ENCODE measurements around the gene MAPK7.

The MAPK7 gene

DNA sequence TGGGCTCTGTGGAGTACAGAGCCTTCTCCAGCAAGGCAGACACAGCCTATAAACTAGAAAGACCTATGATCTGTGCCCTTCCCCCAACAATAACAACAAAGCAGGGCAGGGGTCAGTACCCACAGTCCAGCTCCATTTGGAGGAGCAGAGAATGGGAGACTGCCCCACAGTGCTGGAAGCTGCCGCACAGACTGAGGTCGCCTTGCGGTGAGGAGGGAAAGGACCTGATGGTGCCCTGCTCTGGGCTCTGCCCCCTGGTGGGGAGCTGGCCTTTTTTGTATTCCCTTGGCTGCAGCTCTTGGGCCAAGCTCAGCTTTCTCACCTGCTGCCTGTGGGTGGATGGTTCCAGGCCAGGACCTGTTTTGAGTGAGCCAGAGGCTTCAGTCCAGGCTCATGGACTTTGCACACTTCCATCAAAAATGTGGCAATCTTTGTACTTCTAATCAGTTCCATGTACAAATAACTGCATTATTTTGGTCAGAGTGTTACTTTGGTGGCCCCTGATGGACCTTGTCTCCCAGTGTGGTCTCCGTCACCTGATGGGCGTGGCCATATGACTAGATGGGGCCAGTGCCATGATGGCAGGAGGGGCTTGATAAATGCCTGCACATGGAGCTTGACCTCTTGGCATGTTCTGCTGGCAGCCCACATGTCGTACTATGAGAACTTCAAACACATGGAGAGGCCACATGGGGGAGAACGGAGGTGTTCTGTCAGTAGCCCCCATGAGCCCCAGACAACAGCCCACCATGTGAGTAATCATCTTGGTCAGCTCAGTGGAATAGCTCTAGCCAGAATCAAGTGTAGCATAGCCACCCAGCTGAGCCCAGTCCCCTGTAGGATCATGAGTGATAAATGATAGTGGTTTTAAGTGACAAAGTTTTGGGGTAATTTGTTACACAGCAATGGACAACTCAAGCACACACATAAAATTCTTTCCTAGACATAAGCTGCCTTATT lies 40.0 kb upstream of the MAPK7 start:
- H3K9ac ChIP-seq (ENCODE audit: low read length) = no peak overlapping the region
- no peaks in the 10 kb centered on the region for H3K27me3 ChIP-seq (ENCODE audit: low read length)
- H3K9me3 ChIP-seq (ENCODE audit: insufficient read depth, low read length) = no peaks in the 10 kb centered on the region
- H3K27ac ChIP-seq (ENCODE audit: low read depth, low read length) = no peak overlapping the region
- H3K36me3 ChIP-seq (ENCODE audit: low read length) = no peaks in the 10 kb centered on the region
- H3K79me2 ChIP-seq (ENCODE audit: insufficient read depth, low read length) = no peaks in the 10 kb centered on the region
- no peak overlapping the region for H3K4me3 ChIP-seq (ENCODE audit: insufficient read depth, low read length, poor library complexity, severe bottlenecking)
- H3K9me2 ChIP-seq (replicated peaks; ENCODE audit: insufficient read depth, low read length) = no peaks in the 10 kb centered on the region
- H2AFZ ChIP-seq (ENCODE audit: low read depth, low read length, severe bottlenecking) = no peak overlapping the region
- H4K20me1 ChIP-seq (ENCODE audit: low read depth, low read length) = no peaks in the 10 kb centered on the region
- H3F3A ChIP-seq (ENCODE audit: insufficient read depth) = no peaks in the 10 kb centered on the region
- H3K4me2 ChIP-seq (ENCODE audit: low read depth, low read length, poor library complexity, severe bottlenecking) = no peak overlapping the region
- TF ChIP-seq EZH2phosphoT487 (conservative IDR thresholded peaks at IDR 0.05; ENCODE audit: low read length) = no peak
- peak; percentile 60 for TF ChIP-seq CTCF (IDR thresholded peaks at IDR 0.05; ENCODE audit: insufficient read depth, low read length, poor library complexity, severe bottlenecking)

DNA sequence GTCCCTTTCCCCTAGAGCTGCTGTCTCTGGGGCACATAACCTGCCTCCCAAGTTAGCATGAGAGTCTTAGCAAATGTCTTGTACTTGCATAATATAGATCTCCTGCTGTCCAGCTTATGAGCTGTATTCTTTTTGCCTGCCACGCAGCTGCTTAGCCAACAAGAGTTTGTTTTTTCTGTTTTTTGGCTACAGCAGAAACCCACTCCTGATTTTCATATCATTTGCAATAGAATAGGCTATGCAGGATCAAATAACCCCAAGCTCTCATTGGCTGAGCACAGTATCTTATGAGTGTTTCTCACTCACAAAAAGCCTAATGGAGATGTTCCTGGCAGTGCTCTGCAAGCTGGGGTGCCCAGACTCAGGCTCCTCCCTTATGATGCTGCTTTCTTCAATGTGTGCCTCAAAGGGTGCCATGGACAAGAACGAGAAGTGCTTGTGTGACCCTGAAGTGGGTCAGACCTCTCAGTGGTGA lies 38.9 kb upstream of the MAPK7 start:
- H3K4me2 ChIP-seq (ENCODE audit: low read depth, low read length, poor library complexity, severe bottlenecking) = no peak overlapping the region
- no peak overlapping the region for H3K27ac ChIP-seq (ENCODE audit: low read depth, low read length)
- no peaks in the 10 kb centered on the region for H4K20me1 ChIP-seq (ENCODE audit: low read depth, low read length)

GRCh38 chr17:19341211-19341631 lies 37.1 kb upstream of the MAPK7 start:
- no peaks in the 10 kb centered on the region for H3F3A ChIP-seq (ENCODE audit: insufficient read depth)
- H3K9me2 ChIP-seq (replicated peaks; ENCODE audit: insufficient read depth, low read length) = no peaks in the 10 kb centered on the region
- no peaks in the 10 kb centered on the region for H3K79me2 ChIP-seq (ENCODE audit: insufficient read depth, low read length)
- no peak overlapping the region for H3K27ac ChIP-seq (ENCODE audit: low read depth, low read length)
- no peaks in the 10 kb centered on the region for H3K9me3 ChIP-seq (ENCODE audit: insufficient read depth, low read length)
- H3K27me3 ChIP-seq (ENCODE audit: low read length) = no peaks in the 10 kb centered on the region
- H3K4me2 ChIP-seq (ENCODE audit: low read depth, low read length, poor library complexity, severe bottlenecking) = no peak overlapping the region
- no peaks in the 10 kb centered on the region for H4K20me1 ChIP-seq (ENCODE audit: low read depth, low read length)
- H3K4me3 ChIP-seq (ENCODE audit: insufficient read depth, low read length, poor library complexity, severe bottlenecking) = no peak overlapping the region
- TF ChIP-seq EZH2phosphoT487 (conservative IDR thresholded peaks at IDR 0.05; ENCODE audit: low read length) = no peak
- TF ChIP-seq CTCF (IDR thresholded peaks at IDR 0.05; ENCODE audit: insufficient read depth, low read length, poor library complexity, severe bottlenecking) = no peak
- H2AFZ ChIP-seq (ENCODE audit: low read depth, low read length, severe bottlenecking) = no peak overlapping the region
- no peak overlapping the region for H3K9ac ChIP-seq (ENCODE audit: low read length)
- no peaks in the 10 kb centered on the region for H3K36me3 ChIP-seq (ENCODE audit: low read length)

More for the DNA sequence above, 38.9 kb upstream of the MAPK7 start:
- no peak for TF ChIP-seq EZH2phosphoT487 (conservative IDR thresholded peaks at IDR 0.05; ENCODE audit: low read length)
- no peak for TF ChIP-seq CTCF (IDR thresholded peaks at IDR 0.05; ENCODE audit: insufficient read depth, low read length, poor library complexity, severe bottlenecking)
- no peaks in the 10 kb centered on the region for H3K9me2 ChIP-seq (replicated peaks; ENCODE audit: insufficient read depth, low read length)
- H3K27me3 ChIP-seq (ENCODE audit: low read length) = no peaks in the 10 kb centered on the region
- no peak overlapping the region for H2AFZ ChIP-seq (ENCODE audit: low read depth, low read length, severe bottlenecking)
- no peaks in the 10 kb centered on the region for H3K36me3 ChIP-seq (ENCODE audit: low read length)
- H3K9me3 ChIP-seq (ENCODE audit: insufficient read depth, low read length) = no peaks in the 10 kb centered on the region
- H3K9ac ChIP-seq (ENCODE audit: low read length) = no peak overlapping the region
- H3F3A ChIP-seq (ENCODE audit: insufficient read depth) = no peaks in the 10 kb centered on the region
- H3K4me3 ChIP-seq (ENCODE audit: insufficient read depth, low read length, poor library complexity, severe bottlenecking) = no peak overlapping the region
- H3K79me2 ChIP-seq (ENCODE audit: insufficient read depth, low read length) = no peaks in the 10 kb centered on the region

Measured in SU-DHL-6 (cell line).